SK-N-MC (cell line): ENCODE results near the gene RNF166.

Experiments used
- EZH2 ChIP-seq: fragments of 200-600 bp; sonication (generic); IDR thresholded peaks from one replicate; pipeline ENCODE4 v1.6.1; 2017; ENCODE audit warnings: antibody characterized with exemption
- FOXP2 ChIP-seq: optimal IDR thresholded peaks from 2 replicates; pipeline ENCODE3; 2011; ENCODE audit warnings: mild to moderate bottlenecking, moderate library complexity; ENCODE audit not compliant: insufficient read depth; ENCODE audit errors: extremely low read length, control extremely low read depth
- POLR2AphosphoS5 ChIP-seq: IDR thresholded peaks from 2 replicates; pipeline ENCODE4 v1.6.1; 2012; ENCODE audit warnings: mild to moderate bottlenecking, low read depth, low read length, borderline replicate concordance

- TF ChIP-seq EZH2 (no peak), POLR2AphosphoS5 (no peak), FOXP2 (no peak)
Observed at GRCh38 chr16:88653101-88653500, 53.1 kb downstream of the RNF166 start.
